HEK293T (cell line): ENCODE results near the gene PPP6R2.

Experiments used
- ARNT ChIP-seq: fragments of 450-650 bp; IDR thresholded peaks from 2 replicates; pipeline ENCODE4 v1.6.1; 2017; ENCODE audit warnings: mild to moderate bottlenecking
- BHLHE40 ChIP-seq: fragments of 450-650 bp; IDR thresholded peaks from 2 replicates; pipeline ENCODE4 v1.6.1; 2016; ENCODE audit warnings: mild to moderate bottlenecking, moderate library complexity, borderline replicate concordance
- CTBP1 ChIP-seq: fragments of 450-650 bp; IDR thresholded peaks from 2 replicates; pipeline ENCODE4 v1.6.1; 2016; ENCODE audit warnings: borderline replicate concordance
- FOXA1 ChIP-seq: fragments of 450-650 bp; IDR thresholded peaks from 2 replicates; pipeline ENCODE4 v1.6.1; 2016; ENCODE audit warnings: mild to moderate bottlenecking
- FOXK2 ChIP-seq: fragments of 450-650 bp; IDR thresholded peaks from 2 replicates; pipeline ENCODE4 v1.6.1; 2016; ENCODE audit warnings: mild to moderate bottlenecking
- FOXM1 ChIP-seq: fragments of 450-650 bp; IDR thresholded peaks from 2 replicates; pipeline ENCODE4 v1.6.1; 2017; ENCODE audit warnings: mild to moderate bottlenecking, borderline replicate concordance
- HDGF ChIP-seq: fragments of 450-650 bp; IDR thresholded peaks from 2 replicates; pipeline ENCODE4 v1.6.1; 2017; ENCODE audit warnings: antibody characterized with exemption, borderline replicate concordance
- LEF1 ChIP-seq: fragments of 450-650 bp; IDR thresholded peaks from 2 replicates; pipeline ENCODE4 v1.6.1; 2017; ENCODE audit warnings: mild to moderate bottlenecking, borderline replicate concordance
- NFRKB ChIP-seq: fragments of 450-650 bp; IDR thresholded peaks from 2 replicates; pipeline ENCODE4 v1.6.1; 2016; ENCODE audit warnings: mild to moderate bottlenecking, moderate library complexity
- SP1 ChIP-seq: fragments of 450-650 bp; IDR thresholded peaks from 2 replicates; pipeline ENCODE4 v1.6.1; 2017
- SUZ12 ChIP-seq: fragments of 450-650 bp; IDR thresholded peaks from 2 replicates; pipeline ENCODE4 v1.6.1; 2016; ENCODE audit warnings: mild to moderate bottlenecking
- TARDBP ChIP-seq: fragments of 450-650 bp; IDR thresholded peaks from 2 replicates; pipeline ENCODE4 v1.6.1; 2016
- TF ChIP-seq, protein P1 (sequence below): fragments of 450-650 bp; IDR thresholded peaks from 2 replicates; pipeline ENCODE4 v1.6.1; 2016

DNA sequence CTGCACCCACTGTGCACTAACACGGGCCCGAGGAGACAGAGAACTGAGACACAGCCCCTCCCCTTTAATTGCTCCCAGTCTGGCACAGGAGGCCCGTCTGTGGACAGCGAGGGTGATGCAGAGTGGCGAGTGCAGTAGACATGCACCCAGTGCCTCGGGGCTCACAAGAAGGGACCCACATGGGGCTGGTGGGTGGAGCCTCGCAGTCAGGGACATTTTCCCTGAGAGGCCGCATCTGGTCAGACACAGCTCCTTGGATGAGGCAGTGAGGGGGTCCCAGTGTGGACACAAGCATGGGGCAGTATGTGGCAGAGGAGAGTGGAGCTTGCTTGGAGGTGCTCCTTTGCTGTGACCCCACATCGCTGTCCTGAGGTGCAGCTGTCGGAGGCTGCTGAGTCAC, 76.9 kb downstream of the PPP6R2 start:
- TF ChIP-seq HDGF (no peak), SP1 (no peak), FOXM1 (no peak), FOXA1 (no peak), LEF1 (no peak), FOXK2 (no peak), ARNT (no peak), CTBP1 (no peak), BHLHE40 (no peak), NFRKB (no peak), TARDBP (no peak), SUZ12 (no peak)
- TF ChIP-seq, protein P1, sequence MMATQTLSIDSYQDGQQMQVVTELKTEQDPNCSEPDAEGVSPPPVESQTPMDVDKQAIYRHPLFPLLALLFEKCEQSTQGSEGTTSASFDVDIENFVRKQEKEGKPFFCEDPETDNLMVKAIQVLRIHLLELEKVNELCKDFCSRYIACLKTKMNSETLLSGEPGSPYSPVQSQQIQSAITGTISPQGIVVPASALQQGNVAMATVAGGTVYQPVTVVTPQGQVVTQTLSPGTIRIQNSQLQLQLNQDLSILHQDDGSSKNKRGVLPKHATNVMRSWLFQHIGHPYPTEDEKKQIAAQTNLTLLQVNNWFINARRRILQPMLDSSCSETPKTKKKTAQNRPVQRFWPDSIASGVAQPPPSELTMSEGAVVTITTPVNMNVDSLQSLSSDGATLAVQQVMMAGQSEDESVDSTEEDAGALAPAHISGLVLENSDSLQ, result no peak
